K562 treated with DMSO at 1 percent for 24 hours (cell line): ENCODE measurements around the gene CLSTN1. TPM values are rescaled to one million over a fixed set of nuclear protein-coding genes. Genes with fewer than 3 reads are reported as not detected.

Experiments used
- total RNA-seq: library from RNA; unstranded; fragments of 300-600 nt; gene quantifications from 2 replicates; pipeline ENCODE4 v1.2.3, GENCODE V29; 2022; ENCODE audit warnings: low read depth; ENCODE audit not compliant: insufficient read depth

CLSTN1 gene
- total RNA-seq, result 85.3 and 86.2 TPM in 2 replicates

DNA sequence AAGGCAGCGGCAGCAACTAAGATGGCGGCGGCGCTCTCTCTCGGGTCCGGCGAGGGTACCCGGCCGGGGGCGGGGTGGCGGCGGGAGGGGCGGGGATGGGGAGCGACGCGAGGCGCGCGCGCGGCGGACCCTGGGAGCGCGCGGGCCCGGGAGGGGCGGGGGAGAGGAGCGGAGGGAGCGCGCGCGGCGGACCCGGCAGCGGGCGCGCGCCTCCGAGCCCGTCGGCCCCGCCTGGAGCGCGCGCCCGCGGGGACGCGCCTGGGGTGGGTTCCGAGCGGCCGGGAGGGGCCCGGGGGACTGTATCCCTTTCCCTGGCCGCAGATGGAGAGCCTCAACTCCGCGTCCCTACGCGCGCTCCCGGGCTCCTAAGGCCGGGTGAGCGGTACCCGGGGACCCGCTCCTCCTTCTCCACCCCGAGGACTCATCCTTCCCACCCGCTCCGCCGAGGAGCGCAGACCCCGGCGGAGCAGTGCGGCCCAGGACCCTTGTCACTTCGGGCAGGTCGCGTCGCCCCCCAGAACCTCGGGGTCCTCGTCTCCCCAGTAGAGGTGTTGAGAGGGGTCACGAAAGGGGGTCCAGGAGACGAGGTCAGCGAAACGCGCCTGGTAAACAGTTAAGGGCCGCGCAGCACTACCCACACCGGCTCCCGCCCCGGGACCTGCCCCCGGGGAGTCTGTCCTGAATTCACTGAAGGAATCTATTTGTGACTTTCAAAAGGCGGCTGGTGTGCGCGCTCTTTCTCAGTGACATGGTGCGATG lies at the start of gene CLSTN1:
Gene CLSTN1, minus strand, starts transcription at position 23 of the 759 bp plus-strand sequence. CDS start 232 bp downstream, outside the sequence.

Other genes with a start within 250 kb of the CLSTN1 start
- 24.2 and 26.1 TPM in 2 replicates for gene TMEM201, start 235.1 kb downstream of the CLSTN1 start, total RNA-seq
- 42.0 and 43.2 TPM in 2 replicates for gene PIK3CD, start 172.2 kb downstream of the CLSTN1 start, total RNA-seq
- gene CTNNBIP1, start 86.3 kb upstream of the CLSTN1 start, total RNA-seq, result 66.8 and 76.3 TPM in 2 replicates
- gene LZIC, start 119.4 kb upstream of the CLSTN1 start, total RNA-seq, result 18.0 and 28.7 TPM in 2 replicates
- 11.7 and 16.0 TPM in 2 replicates for gene NMNAT1, start 119.5 kb upstream of the CLSTN1 start, total RNA-seq
- gene RBP7, start 173.3 kb upstream of the CLSTN1 start, total RNA-seq, result not detected in 2 replicates
- 42.4 and 51.3 TPM in 2 replicates for gene UBE4B, start 209.0 kb upstream of the CLSTN1 start, total RNA-seq